Duodenal mucosa (tissue), 2 donors: ENCODE data around the gene CRK.
A peak's percentile ranks its signal among the peaks of the same experiment; 100 is the strongest.

Experiments
- H3K27ac ChIP-seq: one replicate; pipeline ENCODE4 v1.7.0; 2013; ENCODE audit warnings: low read depth, low read length
- H3K27me3 ChIP-seq, 2 donors: one replicate each; pipeline ENCODE4 v1.7.0; 2013; ENCODE audit warnings: low read length in 2 of 2, control low read depth in 1 of 2; ENCODE audit not compliant: insufficient read depth in 2 of 2, control insufficient read depth in 1 of 2
- H3K36me3 ChIP-seq, 2 donors: one replicate each; pipeline ENCODE4 v1.7.0; 2013; ENCODE audit warnings: low read length in 2 of 2, control low read depth in 1 of 2; ENCODE audit not compliant: insufficient read depth in 2 of 2, control insufficient read depth in 1 of 2
- H3K4me1 ChIP-seq, 2 donors: one replicate each; pipeline ENCODE4 v1.7.0; 2013; ENCODE audit warnings: low read length in 2 of 2, control low read depth in 1 of 2; ENCODE audit not compliant: insufficient read depth in 2 of 2, control insufficient read depth in 1 of 2
- H3K4me3 ChIP-seq, 2 donors: one replicate each; pipeline ENCODE4 v1.7.0; 2013; ENCODE audit warnings: low read length in 2 of 2, low read depth in 1 of 2
- H3K9ac ChIP-seq, 2 donors: one replicate each; pipeline ENCODE4 v1.7.0; 2013; ENCODE audit warnings: low read length in 2 of 2, low read depth in 1 of 2
- H3K9me3 ChIP-seq, 2 donors: one replicate each; pipeline ENCODE4 v1.7.0; 2013; ENCODE audit warnings: low read length in 2 of 2, control low read depth in 1 of 2; ENCODE audit not compliant: control insufficient read depth in 1 of 2

CRK gene

DNA sequence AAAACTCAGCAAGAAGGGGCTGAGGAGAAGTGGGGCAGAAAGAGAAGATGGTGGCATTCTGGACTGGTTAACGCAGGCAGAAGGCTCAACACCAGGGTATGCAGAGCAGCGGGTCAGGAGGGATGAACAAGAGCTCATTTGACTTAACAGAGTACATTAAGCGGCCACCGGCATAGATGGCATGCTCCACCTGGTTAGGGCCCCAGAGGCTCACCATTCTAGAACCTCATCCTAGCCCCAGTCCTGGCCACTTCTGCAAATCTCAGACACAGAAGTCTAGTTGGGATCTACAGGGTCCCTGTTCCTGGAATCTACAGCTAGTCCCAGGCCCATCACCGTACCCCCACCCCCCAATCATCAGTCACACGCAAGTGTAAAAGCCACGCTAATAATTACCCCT, 38.2 kb upstream of the CRK start:
- Histone ChIP-seq H3K9me3 (no peaks in the 10 kb centered on the region), H3K9ac (no peak overlapping the region), H3K27me3 (no peaks in the 10 kb centered on the region), H3K4me1 (peaks cover 13 to 28% of the 10 kb centered on the region in 2 donors), H3K27ac (no peak overlapping the region), H3K4me3 (no peak overlapping the region), H3K36me3 (peaks cover 15 to 26% of the 10 kb centered on the region in 2 donors)

DNA sequence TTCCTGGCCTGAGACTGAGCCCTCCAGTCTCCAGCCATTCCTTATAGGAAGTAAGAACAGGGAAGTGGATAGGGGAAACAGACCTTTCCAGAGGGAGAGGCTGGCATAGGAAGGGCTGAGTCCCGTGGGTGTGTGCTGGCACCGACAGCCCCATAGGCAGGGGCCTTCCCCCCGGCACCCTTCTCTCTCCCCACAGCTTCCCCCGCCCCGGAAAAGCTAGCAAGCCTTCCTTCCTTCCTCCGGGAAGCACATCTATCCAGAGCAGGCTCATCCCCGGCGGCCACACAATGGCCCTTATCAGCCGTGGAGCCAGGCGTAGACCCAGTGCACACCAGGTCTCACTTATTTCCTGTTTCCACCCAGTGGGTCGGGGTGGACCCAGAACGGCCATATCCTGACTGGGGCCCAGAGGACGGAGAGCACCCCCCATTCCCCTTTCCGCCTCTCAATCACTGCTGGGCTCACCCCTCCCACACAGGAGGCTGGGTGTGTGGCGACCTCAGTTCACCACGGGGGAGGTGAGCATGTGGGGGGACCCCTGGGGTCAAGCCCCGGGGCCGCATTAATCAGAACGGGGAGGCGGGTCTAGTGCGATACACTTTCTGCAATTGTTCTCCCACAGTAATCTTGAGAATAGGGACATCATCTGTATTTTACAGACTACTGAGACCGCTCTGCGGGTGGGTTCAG, 37.4 kb upstream of the CRK start:
- Histone ChIP-seq H3K4me3 (peak overlapping the region in 1 of 2 donors; percentile 28), H3K4me1 (peaks cover 16 to 36% of the 10 kb centered on the region in 2 donors), H3K27ac (no peak overlapping the region), H3K27me3 (no peaks in the 10 kb centered on the region), H3K36me3 (peaks cover 15 to 26% of the 10 kb centered on the region in 2 donors), H3K9me3 (no peaks in the 10 kb centered on the region), H3K9ac (peak overlapping the region in 1 of 2 donors; percentile 7)

DNA sequence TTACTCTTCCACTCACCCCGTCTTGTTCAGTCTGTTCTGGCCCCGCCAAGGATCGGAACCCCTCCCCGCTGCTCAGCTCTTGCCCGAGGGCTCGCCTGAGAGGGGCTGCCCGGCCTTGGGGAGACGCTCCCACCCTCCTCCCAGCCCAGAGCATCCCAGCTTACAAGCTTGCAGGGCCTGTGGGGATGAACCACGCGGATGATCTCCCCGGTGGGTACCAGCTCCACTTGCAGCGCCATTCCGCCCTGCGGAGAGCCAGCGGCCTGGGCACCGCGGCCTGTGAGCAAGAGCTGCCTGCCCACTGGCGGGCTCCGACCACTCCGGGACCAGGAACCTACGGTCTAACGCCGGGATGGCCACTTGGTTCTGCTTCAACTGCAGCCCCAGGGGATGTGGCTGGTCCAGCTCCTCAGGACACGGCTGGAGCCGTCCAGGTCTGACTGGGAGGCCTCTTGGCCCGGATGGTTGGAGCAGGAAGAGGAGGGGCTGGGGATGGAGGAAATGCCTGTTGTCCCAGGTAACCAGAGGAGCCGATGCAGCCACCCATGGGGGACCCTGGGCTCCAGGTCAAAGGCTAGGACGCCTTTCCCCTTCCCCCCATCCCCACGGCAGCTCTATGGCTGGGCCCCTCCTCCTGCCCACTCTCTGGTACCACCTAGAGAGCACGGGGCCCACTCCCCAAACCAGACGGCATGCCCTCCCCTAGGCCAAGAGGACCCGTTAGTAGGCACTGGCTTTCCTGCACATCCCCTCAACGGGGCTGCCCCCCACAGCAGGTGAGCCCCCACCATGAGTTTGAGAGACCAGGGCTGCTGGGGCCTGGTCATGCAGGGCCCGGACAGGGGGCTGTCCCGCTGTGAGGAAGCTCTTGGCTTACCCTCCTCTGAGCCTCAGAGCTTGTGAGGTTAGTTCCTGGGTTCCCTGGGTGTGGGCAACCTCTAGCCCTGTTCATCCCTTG, 36.5 kb upstream of the CRK start, which contains the start of gene MYO1C:
TSS of gene MYO1C (minus strand) at position 438 of the 958 bp plus-strand sequence. CDS start at position 239, 199 bp downstream.
- H3K4me3 ChIP-seq: peak within 1 kb of the TSS; percentile 50 to 64
- H3K9ac ChIP-seq: peak within 1 kb of the TSS; percentile 66 to 71
- H3K4me1 ChIP-seq: peaks cover 17 to 38% of the 10 kb centered on the region in 2 donors
- no peaks in the 10 kb centered on the region for H3K9me3 ChIP-seq
- peak within 1 kb of the TSS; percentile 65 for H3K27ac ChIP-seq
- no peaks in the 10 kb centered on the region for H3K27me3 ChIP-seq
- H3K36me3 ChIP-seq: peaks cover 15 to 23% of the 10 kb centered on the region in 2 donors

DNA sequence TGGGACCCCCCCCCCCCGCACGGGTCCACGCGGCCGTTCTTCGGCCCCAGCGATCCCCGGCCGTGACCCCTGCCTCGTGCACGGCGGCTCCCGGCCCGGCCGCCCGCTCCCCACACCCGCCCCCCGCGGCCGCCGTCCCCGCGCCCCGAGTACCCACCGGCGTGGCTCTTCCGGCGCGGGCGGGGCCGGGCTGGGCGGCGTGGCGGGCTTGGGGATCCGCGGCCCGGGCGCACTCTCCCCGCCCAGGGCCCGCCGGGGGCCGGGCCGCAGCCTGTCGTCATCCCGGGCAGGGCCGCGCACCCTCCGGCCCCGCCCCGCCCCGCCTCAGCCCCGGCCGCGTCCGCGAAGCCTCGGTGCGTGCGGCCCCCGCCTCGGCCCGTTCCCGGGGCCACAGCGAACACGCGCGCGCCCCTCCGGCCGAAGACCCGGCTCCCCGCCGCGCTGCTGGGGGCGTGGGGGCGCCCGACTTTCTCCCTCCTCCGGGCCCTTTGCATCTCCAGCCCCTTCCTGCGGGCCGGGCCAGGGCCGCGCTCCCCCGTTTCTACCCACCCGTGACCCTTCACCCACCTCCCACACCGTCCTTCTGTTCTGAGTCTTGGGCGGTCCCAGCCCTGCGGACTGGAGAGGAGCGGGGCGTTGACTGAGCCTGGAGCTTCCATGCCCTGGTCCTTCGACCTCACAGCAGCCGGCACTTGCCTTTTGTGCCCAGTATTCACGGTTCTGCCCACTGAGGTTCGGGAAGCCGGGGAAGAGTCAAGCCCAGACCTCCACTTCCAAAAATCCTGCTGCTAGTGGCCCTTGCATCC, 35.6 kb upstream of the CRK start:
- peak overlapping the region; percentile 68 to 85 for H3K4me3 ChIP-seq
- peak overlapping the region; percentile 68 for H3K27ac ChIP-seq
- H3K4me1 ChIP-seq: peaks cover 21 to 44% of the 10 kb centered on the region in 2 donors
- peaks cover 14% of the 10 kb centered on the region in 2 donors for H3K36me3 ChIP-seq
- peak overlapping the region; percentile 66 to 71 for H3K9ac ChIP-seq
- H3K9me3 ChIP-seq: no peaks in the 10 kb centered on the region
- no peaks in the 10 kb centered on the region for H3K27me3 ChIP-seq

DNA sequence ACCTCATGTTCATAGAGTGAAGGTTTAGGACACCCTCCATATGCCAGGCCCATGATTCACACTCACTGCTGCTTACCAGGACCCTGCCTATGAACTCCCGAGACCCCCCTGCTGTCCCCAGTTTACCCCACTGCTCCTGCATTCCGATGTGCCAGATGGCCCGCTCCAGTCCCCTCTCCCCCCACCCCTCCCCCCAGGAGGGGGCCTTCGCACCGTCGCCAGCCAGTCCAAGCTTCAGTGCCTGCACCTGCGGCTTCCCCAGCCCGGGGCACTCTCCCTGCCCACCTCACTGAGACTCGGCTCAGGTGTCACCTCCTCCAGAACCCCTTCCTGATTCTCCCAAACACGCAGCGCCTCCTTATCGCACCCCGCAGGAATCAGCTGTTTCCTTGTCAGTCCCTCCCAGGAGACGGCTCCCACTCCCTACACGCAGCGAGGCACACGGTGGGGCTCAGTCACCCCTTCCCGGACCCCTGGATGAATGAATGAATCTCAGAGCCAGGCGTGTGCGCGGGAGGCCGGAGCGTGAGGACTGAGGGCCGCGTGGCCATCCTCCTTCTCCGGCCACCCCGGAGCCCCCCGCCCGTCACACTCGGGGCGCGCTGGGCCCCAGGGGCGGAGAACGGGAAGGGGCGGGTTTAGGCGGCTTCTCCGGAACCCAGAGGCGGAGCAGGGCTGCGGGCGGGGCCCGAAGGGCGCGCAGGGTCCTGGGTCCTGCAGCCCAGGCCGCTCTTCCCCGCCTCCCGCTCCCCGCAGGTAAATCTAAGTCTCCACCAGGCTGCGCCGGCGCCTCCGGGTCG, 34.8 kb upstream of the CRK start:
- peaks cover 21 to 44% of the 10 kb centered on the region in 2 donors for H3K4me1 ChIP-seq

GRCh38 chr17:1488826-1489270, 32.8 kb upstream of the CRK start:
- no peaks in the 10 kb centered on the region for H3K36me3 ChIP-seq
- H3K27me3 ChIP-seq: no peaks in the 10 kb centered on the region
- H3K27ac ChIP-seq: peak overlapping the region; percentile 82
- peak overlapping the region; percentile 68 to 75 for H3K4me3 ChIP-seq
- H3K4me1 ChIP-seq: peaks cover 28 to 56% of the 10 kb centered on the region in 2 donors
- no peaks in the 10 kb centered on the region for H3K9me3 ChIP-seq
- H3K9ac ChIP-seq: peak overlapping the region; percentile 53 to 72

More for the DNA sequence above, 34.8 kb upstream of the CRK start:
- Histone ChIP-seq H3K9me3 (no peaks in the 10 kb centered on the region), H3K36me3 (peaks cover 6 to 8% of the 10 kb centered on the region in 2 donors), H3K27ac (peak overlapping the region; percentile 68), H3K4me3 (peak overlapping the region; percentile 68 to 85), H3K9ac (peak overlapping the region; percentile 62 to 91), H3K27me3 (no peaks in the 10 kb centered on the region)

DNA sequence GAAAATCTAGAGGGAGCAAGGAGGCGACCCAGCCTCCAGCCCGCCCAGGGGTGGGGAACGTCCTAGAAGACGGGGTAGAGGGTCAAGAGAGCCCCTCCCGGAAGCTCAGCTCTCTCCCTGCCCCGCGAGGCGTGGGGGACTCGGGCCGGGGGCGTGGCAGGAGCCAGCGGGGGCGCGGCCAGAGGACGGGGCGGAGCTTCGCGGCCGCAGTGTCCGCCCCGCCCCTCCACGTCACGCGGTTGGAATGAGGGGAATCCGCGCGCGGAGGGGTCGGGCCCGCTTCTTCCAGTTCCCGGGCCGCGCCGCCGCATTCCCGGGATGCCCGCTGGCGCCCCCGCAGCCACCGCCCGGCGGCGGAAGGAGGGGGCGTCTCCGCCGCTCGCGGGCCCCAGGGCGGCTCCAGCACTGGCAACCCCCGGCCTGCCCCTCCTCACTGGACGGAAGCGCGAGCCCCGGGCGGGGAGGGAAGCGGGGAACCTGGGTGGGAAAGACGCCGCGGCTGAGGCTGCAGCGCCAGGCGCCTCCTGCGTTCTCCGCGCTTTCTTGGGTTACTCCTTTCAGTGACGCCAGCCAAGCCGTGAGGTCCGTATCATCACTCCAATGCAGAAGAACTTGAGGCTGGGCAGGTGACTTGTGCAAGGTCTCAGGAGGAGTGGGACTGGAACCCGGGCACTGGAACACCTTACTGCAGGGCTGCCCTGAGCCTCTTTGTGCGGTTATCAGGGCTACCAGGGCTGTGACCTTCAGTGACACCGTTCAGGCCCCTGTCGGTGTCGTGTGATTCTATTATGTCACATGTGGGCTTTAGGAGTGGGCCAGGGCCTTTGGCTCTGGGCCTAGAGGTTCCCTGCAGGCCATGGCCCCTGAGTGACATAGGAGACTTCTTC, 32.1 kb upstream of the CRK start:
- H3K36me3 ChIP-seq: peaks cover 4% of the 10 kb centered on the region in 2 donors
- peaks cover 28 to 55% of the 10 kb centered on the region in 2 donors for H3K4me1 ChIP-seq
- H3K9ac ChIP-seq: peak overlapping the region; percentile 63 to 72
- no peaks in the 10 kb centered on the region for H3K9me3 ChIP-seq
- peak overlapping the region; percentile 82 for H3K27ac ChIP-seq
- H3K4me3 ChIP-seq: peak overlapping the region; percentile 68 to 75
- H3K27me3 ChIP-seq: no peaks in the 10 kb centered on the region

- Histone ChIP-seq H3K9me3 (no peaks in the 10 kb centered on the region), H3K36me3 (peaks cover 6 to 12% of the 10 kb centered on the region in 2 donors), H3K9ac (peak overlapping the region; percentile 63 to 72), H3K4me3 (peak overlapping the region; percentile 68 to 75), H3K27me3 (no peaks in the 10 kb centered on the region), H3K27ac (peak overlapping the region; percentile 88), H3K4me1 (peaks cover 18 to 50% of the 10 kb centered on the region in 2 donors)
Observed at GRCh38 chr17:1486802-1487695, 31.0 kb upstream of the CRK start.
